Hepatocyte (in vitro differentiated cells): Measurements from ENCODE around the gene NUP210L. TPM values are rescaled to one million over a fixed set of nuclear protein-coding genes. Genes with fewer than 3 reads are reported as not detected.

Experiments
- DNase-seq: peaks from one replicate; pipeline ENCODE4 v3.0.0-alpha.2; 2016; ENCODE audit warnings: low spot score
- H2AFZ ChIP-seq: fragments of 200-600 bp; sonication (generic); 2 replicates; pipeline ENCODE4 v1.6.0; 2016; ENCODE audit warnings: antibody characterized with exemption, mild to moderate bottlenecking
- H3K27ac ChIP-seq: fragments of 200-600 bp; sonication (generic); 2 replicates; pipeline ENCODE4 v1.5.1; 2016; ENCODE audit warnings: mild to moderate bottlenecking
- H3K27me3 ChIP-seq: fragments of 200-600 bp; sonication (generic); 2 replicates; pipeline ENCODE4 v1.6.1; 2016
- H3K36me3 ChIP-seq: fragments of 200-600 bp; sonication (generic); replicated peaks from 2 replicates; pipeline ENCODE4 v1.5.1; 2016; ENCODE audit warnings: low read depth; ENCODE audit not compliant: insufficient read depth
- H3K4me1 ChIP-seq: fragments of 200-600 bp; sonication (generic); 2 replicates; pipeline ENCODE4 v1.5.1; 2016; ENCODE audit warnings: mild to moderate bottlenecking, moderate library complexity; ENCODE audit not compliant: insufficient read depth
- H3K4me2 ChIP-seq: fragments of 200-600 bp; sonication (generic); 2 replicates; pipeline ENCODE4 v1.6.0; 2016
- H3K4me3 ChIP-seq: fragments of 200-600 bp; sonication (generic); 2 replicates; pipeline ENCODE4 v1.5.1; 2016; ENCODE audit warnings: mild to moderate bottlenecking
- H3K79me2 ChIP-seq: fragments of 200-600 bp; sonication (generic); 2 replicates; pipeline ENCODE4 v1.6.0; 2017; ENCODE audit warnings: mild to moderate bottlenecking
- H3K9me2 ChIP-seq: fragments of 200-600 bp; sonication (generic); replicated peaks from 2 replicates; pipeline ENCODE4 v1.6.0; 2017; ENCODE audit warnings: mild to moderate bottlenecking; ENCODE audit not compliant: insufficient read depth
- H3K9me3 ChIP-seq: fragments of 200-600 bp; sonication (generic); 2 replicates; pipeline ENCODE4 v1.5.1; 2016; ENCODE audit warnings: low read depth, mild to moderate bottlenecking
- H4K20me1 ChIP-seq: fragments of 200-600 bp; sonication (generic); 2 replicates; pipeline ENCODE4 v1.6.0; 2016; ENCODE audit warnings: mild to moderate bottlenecking; ENCODE audit not compliant: insufficient read depth, poor library complexity, severe bottlenecking
- EZH2 ChIP-seq: fragments of 200-600 bp; sonication (generic); IDR thresholded peaks from 2 replicates; pipeline ENCODE4 v1.6.1; 2016; ENCODE audit warnings: antibody characterized with exemption, mild to moderate bottlenecking, borderline replicate concordance
- EZH2phosphoT487 ChIP-seq: fragments of 200-600 bp; sonication (generic); IDR thresholded peaks from one replicate; pipeline ENCODE4 v1.6.1; 2018; ENCODE audit warnings: antibody characterized with exemption, mild to moderate bottlenecking, low read depth, moderate library complexity; ENCODE audit not compliant: unreplicated experiment, severe bottlenecking
- WGBS: methylation state at CpG from one replicate; pipeline ENCODE4 v1.1.6; 2016; ENCODE audit warnings: low lambda C conversion rate; ENCODE audit errors: missing lambda C conversion rate; 5-methylcytosine and 5-hydroxymethylcytosine counted together
- microRNA counts: library from miRNA; unstranded; fragments of <30 nt; microRNA quantifications from one replicate; lab custom pipeline; 2017
- microRNA-seq: library from miRNA; unstranded; fragments of <30 nt; microRNA quantifications from one replicate; pipeline ENCODE4, GENCODE V29; 2017
- polyA plus RNA-seq: library from polyadenylated mRNA; unstranded; fragments of >200 nt; fragmentation: Nextera tagmentation; extraction: Ambion mirVana; gene quantifications from 2 replicates; pipeline ENCODE4 v1.2.1, GENCODE V29; 2016
- small RNA-seq: library from RNA; depleted of rRNA; stranded (forward); fragments of <200 nt; gene quantifications from one replicate; pipeline ENCODE3, GENCODE V24; 2014
- total RNA-seq: library from RNA; depleted of rRNA; stranded (reverse); fragments of >200 nt; gene quantifications from 2 replicates; pipeline ENCODE4 v1.2.3, GENCODE V29; 2014
- TF ChIP-seq, protein P1 (sequence below): fragments of 200-600 bp; sonication (generic); IDR thresholded peaks from 2 replicates; pipeline ENCODE4 v1.5.1; 2016; ENCODE audit warnings: antibody characterized with exemption, mild to moderate bottlenecking; ENCODE audit not compliant: poor library complexity

The NUP210L gene
- total and polyA plus RNA-seq, 2 experiments from 2014 or later: 0.03 TPM; not detected in 1

DNA sequence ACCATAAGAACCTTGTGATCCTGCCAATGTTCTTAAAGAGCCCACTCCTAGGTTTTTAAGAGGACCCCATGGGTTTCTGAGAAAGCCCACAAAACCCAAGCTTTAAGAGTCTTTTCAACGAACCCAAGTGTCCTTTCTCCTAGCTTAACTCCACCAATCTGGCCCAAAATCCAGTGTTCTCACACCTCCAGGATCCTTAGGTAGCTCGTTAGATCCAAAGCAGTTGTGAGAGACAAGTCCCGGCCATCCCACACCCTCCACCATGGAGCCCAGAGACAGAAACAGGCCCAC, 210.1 kb downstream of the NUP210L start:
- Histone ChIP-seq H3K27me3 (no peaks in the 10 kb centered on the region), H3K9me2 (no peaks in the 10 kb centered on the region), H3K27ac (peak overlapping the region; percentile 97), H3K4me3 (no peak overlapping the region), H3K4me1 (peaks cover 7% of the 10 kb centered on the region), H3K36me3 (no peaks in the 10 kb centered on the region), H3K4me2 (peak overlapping the region; percentile 92), H2AFZ (no peak overlapping the region), H3K9me3 (no peaks in the 10 kb centered on the region), H4K20me1 (peaks cover 3% of the 10 kb centered on the region), H3K79me2 (peaks cover 27% of the 10 kb centered on the region)
- WGBS: 90% methylated on average over 3 of the region's 3 CpGs
- no peak for TF ChIP-seq EZH2
- no peak for TF ChIP-seq EZH2phosphoT487
- TF ChIP-seq, protein P1, sequence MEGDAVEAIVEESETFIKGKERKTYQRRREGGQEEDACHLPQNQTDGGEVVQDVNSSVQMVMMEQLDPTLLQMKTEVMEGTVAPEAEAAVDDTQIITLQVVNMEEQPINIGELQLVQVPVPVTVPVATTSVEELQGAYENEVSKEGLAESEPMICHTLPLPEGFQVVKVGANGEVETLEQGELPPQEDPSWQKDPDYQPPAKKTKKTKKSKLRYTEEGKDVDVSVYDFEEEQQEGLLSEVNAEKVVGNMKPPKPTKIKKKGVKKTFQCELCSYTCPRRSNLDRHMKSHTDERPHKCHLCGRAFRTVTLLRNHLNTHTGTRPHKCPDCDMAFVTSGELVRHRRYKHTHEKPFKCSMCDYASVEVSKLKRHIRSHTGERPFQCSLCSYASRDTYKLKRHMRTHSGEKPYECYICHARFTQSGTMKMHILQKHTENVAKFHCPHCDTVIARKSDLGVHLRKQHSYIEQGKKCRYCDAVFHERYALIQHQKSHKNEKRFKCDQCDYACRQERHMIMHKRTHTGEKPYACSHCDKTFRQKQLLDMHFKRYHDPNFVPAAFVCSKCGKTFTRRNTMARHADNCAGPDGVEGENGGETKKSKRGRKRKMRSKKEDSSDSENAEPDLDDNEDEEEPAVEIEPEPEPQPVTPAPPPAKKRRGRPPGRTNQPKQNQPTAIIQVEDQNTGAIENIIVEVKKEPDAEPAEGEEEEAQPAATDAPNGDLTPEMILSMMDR: no peak
- no peak for DNase-seq

DNA sequence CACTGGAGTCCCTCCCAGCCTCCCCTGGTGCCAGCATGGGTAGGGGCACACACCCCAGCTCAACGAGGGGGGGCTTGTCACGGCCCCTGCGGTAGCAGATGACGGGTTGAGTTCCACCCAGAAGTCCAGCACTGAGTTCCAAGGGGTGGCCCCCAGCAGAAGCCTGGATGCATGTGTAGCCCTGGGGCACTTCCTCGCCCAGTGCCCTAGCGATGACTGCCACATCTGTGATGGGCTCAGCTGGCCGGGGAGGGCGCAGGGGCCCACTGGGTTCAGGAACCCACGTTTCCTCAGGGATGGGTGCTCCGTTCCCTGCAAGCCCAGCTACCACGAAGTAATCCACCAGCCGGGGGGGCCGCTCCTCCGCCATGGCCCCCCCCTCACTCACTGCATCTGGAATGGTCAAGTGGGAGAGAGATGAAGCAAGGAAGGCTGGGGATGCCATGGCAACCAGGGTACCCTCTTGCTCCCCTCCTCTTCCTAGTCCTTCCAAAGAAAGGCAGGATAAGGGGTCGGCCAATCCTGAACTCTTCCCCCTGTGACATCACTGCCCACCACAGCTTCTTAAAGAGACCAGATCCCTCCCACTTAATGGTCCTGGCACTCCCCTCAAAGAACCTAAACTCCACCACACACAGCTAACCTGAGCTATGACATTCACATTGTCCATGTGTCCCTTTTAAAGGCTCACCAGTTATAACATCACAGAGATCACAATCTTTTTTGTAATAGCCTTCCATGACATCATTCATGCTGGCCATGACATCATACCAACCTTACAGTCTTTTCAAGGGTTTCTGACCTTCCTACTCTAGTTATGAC, 210.7 kb downstream of the NUP210L start:
- Histone ChIP-seq H3K27me3 (no peaks in the 10 kb centered on the region), H3K4me2 (peak overlapping the region; percentile 92), H4K20me1 (peaks cover 3% of the 10 kb centered on the region), H2AFZ (no peak overlapping the region), H3K4me1 (peaks cover 7% of the 10 kb centered on the region), H3K4me3 (no peak overlapping the region), H3K36me3 (no peaks in the 10 kb centered on the region), H3K9me3 (no peaks in the 10 kb centered on the region), H3K79me2 (peaks cover 27% of the 10 kb centered on the region), H3K9me2 (no peaks in the 10 kb centered on the region), H3K27ac (no peak overlapping the region)
- no peak for DNase-seq
- TF ChIP-seq EZH2: no peak
- TF ChIP-seq, protein P1: no peak
- TF ChIP-seq EZH2phosphoT487: no peak
- 94% methylated on average over 15 of the region's 15 CpGs for WGBS

DNA sequence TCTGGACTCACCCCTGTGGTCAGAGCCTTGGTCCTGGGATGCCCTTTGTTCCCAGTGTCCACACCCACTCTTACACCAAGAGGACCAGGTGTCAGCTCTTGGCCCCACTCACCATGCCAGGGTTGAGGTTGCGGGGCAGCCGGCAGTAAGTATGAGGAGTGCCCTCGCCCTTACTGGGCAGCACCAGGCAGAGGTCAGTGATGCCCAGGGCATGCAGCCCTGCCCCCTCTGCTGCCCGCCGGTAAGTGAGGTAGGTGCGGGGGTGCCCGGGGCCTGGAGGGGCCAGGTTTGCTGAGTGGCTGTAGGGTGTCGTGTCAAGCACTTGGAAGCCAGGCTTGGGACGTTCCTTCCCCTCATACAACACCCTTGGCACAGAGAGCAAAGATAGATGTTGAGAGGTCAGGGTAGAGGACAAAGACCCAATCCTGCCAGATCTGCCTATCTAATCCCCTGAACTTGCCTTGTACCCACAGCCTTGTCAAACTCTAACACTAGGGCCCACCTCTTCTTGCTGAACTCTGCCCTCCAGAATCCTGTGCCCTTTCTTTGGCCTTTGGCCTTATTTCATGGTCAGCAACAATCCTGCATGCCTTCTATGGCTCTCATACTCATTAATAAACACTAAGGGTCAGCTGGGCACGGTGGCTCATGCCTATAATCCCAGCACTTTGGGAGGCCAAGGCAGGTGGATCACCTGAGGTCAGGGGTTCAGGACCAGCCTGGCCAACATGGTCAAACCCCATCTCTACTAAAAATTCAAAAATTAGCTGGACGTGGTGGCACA, 211.9 kb downstream of the NUP210L start:
- Histone ChIP-seq H3K9me3 (no peaks in the 10 kb centered on the region), H3K79me2 (peaks cover 27% of the 10 kb centered on the region), H3K27ac (no peak overlapping the region), H3K9me2 (no peaks in the 10 kb centered on the region), H4K20me1 (peaks cover 3% of the 10 kb centered on the region), H3K27me3 (no peaks in the 10 kb centered on the region), H3K4me3 (no peak overlapping the region), H3K4me2 (no peak overlapping the region), H3K4me1 (peaks cover 7% of the 10 kb centered on the region), H2AFZ (no peak overlapping the region), H3K36me3 (no peaks in the 10 kb centered on the region)
- no peak for TF ChIP-seq EZH2
- TF ChIP-seq EZH2phosphoT487: no peak
- TF ChIP-seq, protein P1: no peak
- DNase-seq: no peak
- WGBS: 95% methylated on average over 10 of the region's 11 CpGs

MicroRNAs encoded within 50 kb of the gene (microRNA counts, 767-probe panel; counts per million panel counts)
- not detected for microRNA hsa-miR-190b (lab: Ali Mortazavi, UCI)

Small RNAs within 50 kb of the gene (microRNA-seq; reads per million reads assigned to microRNA genes)
- 26.4 reads per million, percentile 44 among the genes with 10 or more reads in this experiment for gene MIR190B
- not detected for gene MIR5698
- gene MIR6737: 1.8 reads per million

Small RNAs within 50 kb of the gene (small RNA-seq; reads per million reads assigned to genes)
- gene MIR190B (0.50 reads per million, percentile 38 among the genes with 10 or more reads in this experiment), gene MIR5698 (not detected), gene MIR6737 (0.12 reads per million), gene RNU6-179P (not detected)

Other genes starting within 250 kb of the NUP210L start
- gene GATAD2B, start 232.1 kb downstream of the NUP210L start, total RNA-seq: 7.4 and 11.7 TPM in 2 replicates
- 5.4 TPM in 2 replicates for gene GATAD2B, start 232.1 kb downstream of the NUP210L start, polyA plus RNA-seq
- 8.8 and 15.4 TPM in 2 replicates for gene DENND4B, start 208.4 kb downstream of the NUP210L start, total RNA-seq
- gene DENND4B, start 208.4 kb downstream of the NUP210L start, polyA plus RNA-seq: 22.3 and 30.6 TPM in 2 replicates
- 7.6 and 10.5 TPM in 2 replicates for gene CRTC2, start 196.5 kb downstream of the NUP210L start, total RNA-seq
- gene CRTC2, start 196.5 kb downstream of the NUP210L start, polyA plus RNA-seq: 27.1 and 28.0 TPM in 2 replicates
- 141 and 158 TPM in 2 replicates for gene SLC39A1, start 191.5 kb downstream of the NUP210L start, total RNA-seq
- gene SLC39A1, start 191.5 kb downstream of the NUP210L start, polyA plus RNA-seq: 163 and 174 TPM in 2 replicates
- 10.9 and 15.1 TPM in 2 replicates for gene CREB3L4, start 187.2 kb downstream of the NUP210L start, total RNA-seq
- 8.6 and 16.6 TPM in 2 replicates for gene CREB3L4, start 187.2 kb downstream of the NUP210L start, polyA plus RNA-seq
- gene JTB, start 177.4 kb downstream of the NUP210L start, total RNA-seq: 213 and 240 TPM in 2 replicates
- 215 and 217 TPM in 2 replicates for gene JTB, start 177.4 kb downstream of the NUP210L start, polyA plus RNA-seq
- gene RAB13, start 168.7 kb downstream of the NUP210L start, total RNA-seq: 25.9 and 39.6 TPM in 2 replicates
- gene RAB13, start 168.7 kb downstream of the NUP210L start, polyA plus RNA-seq: 98.7 and 125 TPM in 2 replicates
- gene RPS27, start 164.3 kb downstream of the NUP210L start, total RNA-seq: 2,478 and 2,548 TPM in 2 replicates
- 1,603 and 1,696 TPM in 2 replicates for gene RPS27, start 164.3 kb downstream of the NUP210L start, polyA plus RNA-seq
- gene TPM3, start 37.0 kb upstream of the NUP210L start, total RNA-seq: 440 and 441 TPM in 2 replicates
- 302 and 321 TPM in 2 replicates for gene TPM3, start 37.0 kb upstream of the NUP210L start, polyA plus RNA-seq
- not detected in 2 replicates for gene CFAP141, start 51.3 kb upstream of the NUP210L start, total RNA-seq
- not detected in 2 replicates for gene CFAP141, start 51.3 kb upstream of the NUP210L start, polyA plus RNA-seq
- gene UBAP2L, start 65.9 kb upstream of the NUP210L start, total RNA-seq: 83.5 and 103 TPM in 2 replicates
- 119 and 132 TPM in 2 replicates for gene UBAP2L, start 65.9 kb upstream of the NUP210L start, polyA plus RNA-seq
- 80.0 and 86.9 TPM in 2 replicates for gene HAX1, start 117.6 kb upstream of the NUP210L start, total RNA-seq
- gene HAX1, start 117.6 kb upstream of the NUP210L start, polyA plus RNA-seq: 95.1 and 104 TPM in 2 replicates
- 0.96 and 2.0 TPM in 2 replicates for gene AQP10, start 166.0 kb upstream of the NUP210L start, total RNA-seq
- 3.0 and 3.6 TPM in 2 replicates for gene AQP10, start 166.0 kb upstream of the NUP210L start, polyA plus RNA-seq
- gene ATP8B2, start 170.5 kb upstream of the NUP210L start, total RNA-seq: 30.1 and 42.0 TPM in 2 replicates
- 8.7 and 11.7 TPM in 2 replicates for gene ATP8B2, start 170.5 kb upstream of the NUP210L start, polyA plus RNA-seq